Testis (tissue), 3 donors: ENCODE data around the gene MAN1C1. TPM values are rescaled to one million over a fixed set of nuclear protein-coding genes. Genes with fewer than 3 reads are reported as not detected.

Experiments used
- DNase-seq: peaks from one replicate; pipeline ENCODE4 v3.0.0-alpha.2; 2019
- H3K27ac ChIP-seq, 2 donors: fragments of 200-600 bp; sonication (generic); one replicate each; pipeline ENCODE4 v1.5.1; 2019
- H3K27me3 ChIP-seq: fragments of 200-600 bp; sonication (generic); one replicate; pipeline ENCODE4 v1.5.1; 2019
- H3K36me3 ChIP-seq: fragments of 200-600 bp; sonication (generic); one replicate; pipeline ENCODE4 v1.5.1; 2017; ENCODE audit warnings: low read depth; ENCODE audit errors: missing control alignments
- H3K4me1 ChIP-seq: fragments of 200-600 bp; sonication (generic); one replicate; pipeline ENCODE4 v1.5.1; 2019
- H3K4me3 ChIP-seq, 2 donors: fragments of 200-600 bp; sonication (generic); one replicate each; pipeline ENCODE4 v1.5.1; 2017 to 2019
- H3K9me3 ChIP-seq: fragments of 200-600 bp; sonication (generic); one replicate; pipeline ENCODE4 v1.5.1; 2017
- POLR2A ChIP-seq: fragments of 450-650 bp; IDR thresholded peaks from one replicate; pipeline ENCODE4 v1.6.1; 2017; ENCODE audit warnings: antibody characterized with exemption, mild to moderate bottlenecking, moderate library complexity
- WGBS, 2 donors: methylation state at CpG; one replicate each; pipeline ENCODE4 v1.1.5; 2018; 5-methylcytosine and 5-hydroxymethylcytosine counted together
- intact Hi-C: fragments of 100-400 bp; cut with DNase I; formaldehyde crosslinking; loops from one replicate; pipeline ENCODE4 v1.15.1; 2023; ENCODE audit warnings: low total_unique reads
- polyA plus RNA-seq: library from polyadenylated mRNA; stranded (reverse); fragments of 350-450 nt; fragmentation: Illumina TruSeq; extraction: RNeasy Lipid Tissue Mini Kit (QIAGEN cat#74804); gene quantifications from one replicate; pipeline ENCODE4 v1.2.3, GENCODE V29; 2014; ENCODE audit warnings: low read depth, low replicate concordance; ENCODE audit not compliant: insufficient read depth
- total RNA-seq, 2 donors: library from RNA; depleted of rRNA; stranded (reverse); fragments of >200 nt; gene quantifications; one replicate each; pipeline ENCODE4 v1.2.3, GENCODE V29; 2016
- TF ChIP-seq, protein P1 (sequence below), 3 experiments: fragments of 450-650 bp in 2 of 3; fragments of 200-600 bp in 1 of 3; sonication (generic) in 1 of 3; IDR thresholded peaks; one replicate each; pipeline ENCODE4 v1.5.1; 2016 to 2019; ENCODE audit warnings: antibody characterized with exemption in 3 of 3, mild to moderate bottlenecking in 2 of 3, moderate library complexity in 1 of 3

MAN1C1 gene
- total and polyA plus RNA-seq, 3 donors from 2014 or later = 12.8 to 21.1 (median 14.8) TPM

DNA sequence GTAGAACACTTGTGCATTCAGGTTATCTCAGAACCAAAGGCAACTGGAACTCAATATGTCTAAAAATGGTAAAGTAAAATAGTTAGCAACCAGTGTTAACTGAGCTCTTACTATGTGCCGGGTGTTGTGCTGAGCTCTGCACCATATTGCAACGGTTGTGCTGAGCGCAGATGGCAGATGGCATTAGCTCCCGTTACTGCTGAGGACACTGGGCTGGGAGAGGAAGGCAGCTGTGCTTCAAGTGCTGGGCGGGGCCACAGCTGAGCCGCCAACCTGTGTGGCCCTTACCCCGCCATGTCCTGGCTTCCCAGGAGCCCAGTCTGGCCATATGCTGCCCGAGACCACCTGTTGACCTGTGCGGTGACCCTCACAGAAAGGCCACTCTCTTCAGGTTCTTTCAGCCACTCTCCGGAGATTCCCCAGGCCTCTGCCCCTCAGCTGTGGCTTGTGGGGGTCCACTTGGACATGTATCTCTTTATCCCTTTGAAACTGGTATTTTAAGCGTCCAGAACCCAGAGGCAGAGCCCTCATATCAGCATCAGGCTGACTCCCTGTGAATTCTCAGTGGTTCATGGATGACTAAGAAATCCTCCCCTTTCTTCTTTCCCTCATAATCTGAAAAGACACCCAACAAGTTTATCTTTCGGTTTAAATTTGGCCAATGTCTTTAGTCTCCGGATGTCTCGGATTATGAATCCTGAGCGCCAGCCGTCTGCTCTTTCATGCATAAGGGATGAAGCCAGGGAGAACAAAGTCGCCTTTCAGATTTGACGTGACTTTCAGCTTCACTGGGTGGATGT lies 46.8 kb upstream of the MAN1C1 start:
- H3K4me1 ChIP-seq = peaks cover 13% of the 10 kb centered on the region
- no peaks in the 10 kb centered on the region for H3K36me3 ChIP-seq
- no peaks in the 10 kb centered on the region for H3K27me3 ChIP-seq
- H3K9me3 ChIP-seq = no peaks in the 10 kb centered on the region
- no peak for TF ChIP-seq POLR2A
- TF ChIP-seq, protein P1, sequence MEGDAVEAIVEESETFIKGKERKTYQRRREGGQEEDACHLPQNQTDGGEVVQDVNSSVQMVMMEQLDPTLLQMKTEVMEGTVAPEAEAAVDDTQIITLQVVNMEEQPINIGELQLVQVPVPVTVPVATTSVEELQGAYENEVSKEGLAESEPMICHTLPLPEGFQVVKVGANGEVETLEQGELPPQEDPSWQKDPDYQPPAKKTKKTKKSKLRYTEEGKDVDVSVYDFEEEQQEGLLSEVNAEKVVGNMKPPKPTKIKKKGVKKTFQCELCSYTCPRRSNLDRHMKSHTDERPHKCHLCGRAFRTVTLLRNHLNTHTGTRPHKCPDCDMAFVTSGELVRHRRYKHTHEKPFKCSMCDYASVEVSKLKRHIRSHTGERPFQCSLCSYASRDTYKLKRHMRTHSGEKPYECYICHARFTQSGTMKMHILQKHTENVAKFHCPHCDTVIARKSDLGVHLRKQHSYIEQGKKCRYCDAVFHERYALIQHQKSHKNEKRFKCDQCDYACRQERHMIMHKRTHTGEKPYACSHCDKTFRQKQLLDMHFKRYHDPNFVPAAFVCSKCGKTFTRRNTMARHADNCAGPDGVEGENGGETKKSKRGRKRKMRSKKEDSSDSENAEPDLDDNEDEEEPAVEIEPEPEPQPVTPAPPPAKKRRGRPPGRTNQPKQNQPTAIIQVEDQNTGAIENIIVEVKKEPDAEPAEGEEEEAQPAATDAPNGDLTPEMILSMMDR (IDR thresholded peaks at IDR 0.05) = no peak
- WGBS, 2 donors = 79 to 86% methylated on average over 15 to 18 of the region's 18 CpGs
- no peak overlapping the region for H3K4me3 ChIP-seq
- intact Hi-C loops = no loop called here
- DNase-seq = no peak
- H3K27ac ChIP-seq = no peak overlapping the region

DNA sequence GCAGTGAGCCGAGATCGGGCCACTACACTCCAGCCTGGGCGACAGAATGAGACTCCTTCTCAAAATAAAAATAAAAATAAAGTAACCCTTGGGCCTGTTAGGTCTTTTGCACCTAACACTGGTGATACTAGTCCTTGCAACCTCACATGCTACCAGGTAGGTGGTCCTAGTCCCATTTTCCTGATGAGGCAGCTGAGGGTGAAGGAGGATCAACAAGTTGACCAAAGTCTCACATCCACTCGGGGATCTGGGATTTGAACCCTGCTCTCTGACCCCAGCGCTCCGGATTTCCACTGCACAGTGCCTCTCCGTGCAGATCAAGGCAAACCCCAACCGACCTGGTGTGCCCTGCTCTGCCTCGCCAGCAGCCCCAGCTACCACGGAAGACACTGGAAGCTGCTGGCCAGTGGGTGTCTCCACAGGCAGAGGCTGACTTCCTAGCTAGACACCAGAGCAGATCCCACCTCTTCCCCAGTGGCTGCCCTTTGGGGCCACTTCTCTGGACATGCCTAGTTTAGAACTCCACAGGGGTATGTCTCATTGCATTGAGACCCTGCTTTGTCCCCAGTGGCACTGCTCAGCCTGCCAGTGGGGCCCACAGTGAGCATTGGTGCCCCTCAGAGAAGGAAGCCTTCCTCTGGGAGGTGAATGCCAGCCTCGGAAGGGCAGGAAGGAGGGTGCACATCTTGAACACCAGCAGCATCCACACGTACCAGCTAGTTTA lies 45.6 kb upstream of the MAN1C1 start:
- Histone ChIP-seq H3K9me3 (no peaks in the 10 kb centered on the region), H3K27me3 (no peaks in the 10 kb centered on the region), H3K36me3 (no peaks in the 10 kb centered on the region), H3K4me1 (peaks cover 13% of the 10 kb centered on the region), H3K4me3 (no peak overlapping the region), H3K27ac (no peak overlapping the region)
- no peak for TF ChIP-seq POLR2A
- TF ChIP-seq, protein P1 (IDR thresholded peaks at IDR 0.05) = no peak
- DNase-seq = no peak
- 89 to 90% methylated on average over 10 to 12 of the region's 12 CpGs for WGBS, 2 donors
- intact Hi-C loops = no loop called here

DNA sequence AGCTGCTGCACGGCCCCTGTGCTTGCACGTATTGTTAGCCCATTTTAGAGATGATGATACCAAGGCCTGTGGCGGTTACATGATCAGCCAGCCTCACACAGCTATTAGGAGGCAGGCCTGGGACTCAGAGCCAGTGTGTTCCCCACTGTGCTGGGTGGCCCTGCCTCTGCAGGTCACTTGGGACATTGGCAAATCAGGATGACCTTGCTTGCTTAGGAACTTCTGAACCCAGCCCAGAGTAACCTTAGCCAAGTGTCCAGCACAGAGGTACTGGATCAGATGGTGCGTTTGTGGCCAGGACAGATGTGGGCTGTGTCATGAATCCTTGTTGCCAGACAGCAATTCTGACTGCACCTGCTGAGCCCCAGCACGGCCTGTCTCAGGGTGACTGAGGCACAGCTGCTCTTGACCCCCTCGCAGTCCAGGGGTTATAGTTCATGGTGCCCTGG lies 45.0 kb upstream of the MAN1C1 start:
- peaks cover 9% of the 10 kb centered on the region for H3K4me1 ChIP-seq
- WGBS, 2 donors = 85 to 86% methylated on average over 3 to 6 of the region's 6 CpGs
- no peak for TF ChIP-seq POLR2A
- TF ChIP-seq, protein P1 (IDR thresholded peaks at IDR 0.05) = no peak
- intact Hi-C loops = no loop called here
- H3K4me3 ChIP-seq = no peak overlapping the region
- H3K9me3 ChIP-seq = no peaks in the 10 kb centered on the region
- H3K27me3 ChIP-seq = no peaks in the 10 kb centered on the region
- no peak for DNase-seq
- H3K27ac ChIP-seq = no peak overlapping the region
- no peaks in the 10 kb centered on the region for H3K36me3 ChIP-seq

DNA sequence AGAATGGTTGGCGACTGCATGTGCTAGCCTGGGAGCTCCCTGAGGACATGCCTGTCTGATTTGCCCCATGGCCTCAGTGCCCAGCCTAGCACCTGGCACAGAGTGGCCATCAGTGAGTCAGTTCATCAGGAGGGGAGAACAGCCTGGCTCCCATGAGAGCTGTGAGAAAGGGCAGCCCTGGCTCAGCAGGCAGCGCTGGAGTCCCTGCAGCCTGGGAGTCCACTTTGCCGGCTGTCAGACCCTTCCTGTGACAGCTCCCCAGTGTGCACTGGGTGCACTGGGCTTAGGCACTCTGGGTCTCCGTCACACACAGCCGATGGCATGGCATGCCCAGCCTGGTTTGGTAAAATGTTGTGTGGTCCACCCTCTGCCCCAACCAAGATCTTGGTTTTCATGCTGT lies 44.5 kb upstream of the MAN1C1 start:
- H3K36me3 ChIP-seq = no peaks in the 10 kb centered on the region
- TF ChIP-seq, protein P1 (IDR thresholded peaks at IDR 0.05) = no peak
- no peak for TF ChIP-seq POLR2A
- intact Hi-C loops = no loop called here
- 81 to 96% methylated on average over 3 to 5 of the region's 5 CpGs for WGBS, 2 donors
- DNase-seq = no peak
- H3K27ac ChIP-seq = no peak overlapping the region
- H3K4me1 ChIP-seq = peaks cover 4% of the 10 kb centered on the region
- no peaks in the 10 kb centered on the region for H3K9me3 ChIP-seq
- no peak overlapping the region for H3K4me3 ChIP-seq
- no peaks in the 10 kb centered on the region for H3K27me3 ChIP-seq
